ENCODE measurements around the gene THBS2. TPM values are rescaled to one million over a fixed set of nuclear protein-coding genes. Genes with fewer than 3 reads are reported as not detected.
"Not testable (repeated sequence)": the region's sequence is repeated elsewhere in the genome, so short reads cannot be mapped to it uniquely, and the experiment has no call there.

Gene THBS2
- total and polyA plus RNA-seq, 4 donors, result 68.6 to 1,026 (median 539) TPM

- intact Hi-C loops (cut with DNase I), result no loop called here
- no peaks in the 10 kb centered on the region for H3K27me3 ChIP-seq (ENCODE audit: control insufficient read depth in 1 of 2, insufficient read depth in 2 of 2, low read length in 1 of 2)
- 85 to 86% methylated on average over 15 of the region's 15 CpGs for WGBS, 2 donors
- no peak for ATAC-seq (ENCODE audit: low FRiP score)
- no peaks in the 10 kb centered on the region for H3K9me3 ChIP-seq (ENCODE audit: control insufficient read depth, low read length)
- peak in 1 of 2 donors; percentile 71 for DNase-seq
- no peaks in the 10 kb centered on the region for H3K4me1 ChIP-seq (ENCODE audit: control insufficient read depth in 1 of 2, insufficient read depth in 2 of 2, low read length in 2 of 2)
- peaks cover 6% of the 10 kb centered on the region in 2 donors for H3K36me3 ChIP-seq (ENCODE audit: control insufficient read depth in 1 of 2, insufficient read depth in 2 of 2, low read length in 1 of 2)
- no peak overlapping the region for H3K27ac ChIP-seq (ENCODE audit: low read depth in 1 of 2, low read length in 2 of 2)
- H3K4me3 ChIP-seq (ENCODE audit: low read length in 2 of 2), result no peak overlapping the region
Observed at GRCh38 chr6:169220068-169220964, 33.3 kb downstream of the THBS2 start.

DNA sequence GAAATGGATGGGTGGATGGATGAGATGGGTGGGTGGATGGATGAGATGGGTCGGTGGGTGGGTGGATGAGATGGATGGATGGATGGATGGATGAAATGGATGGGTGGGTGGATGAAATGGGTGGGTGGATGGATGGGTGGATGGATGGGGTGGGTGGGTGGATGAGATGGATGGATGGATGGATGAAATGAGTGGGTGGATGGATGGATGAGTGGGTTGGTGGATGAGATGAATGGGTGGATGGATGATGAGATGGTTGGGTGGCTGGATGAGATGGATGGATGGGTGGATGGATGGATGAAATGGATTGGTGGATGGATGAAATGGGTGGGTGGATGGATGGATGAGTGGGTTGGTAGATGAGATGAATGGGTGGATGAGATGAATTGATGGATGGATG lies 35.7 kb downstream of the THBS2 start:
- intact Hi-C loops (cut with DNase I), result no loop called here
- no peak overlapping the region for H3K27ac ChIP-seq (ENCODE audit: low read depth in 1 of 2, low read length in 2 of 2)
- WGBS, 2 donors, result 94% methylated on average over 1 of the region's 1 CpG; no CpG with 5 or more reads in 1 of the 2 donors

GRCh38 chr6:169216830-169217229 lies 36.8 kb downstream of the THBS2 start:
- Histone ChIP-seq H3K9me3 (ENCODE audit: control insufficient read depth, low read length) (no peaks in the 10 kb centered on the region), H3K4me3 (ENCODE audit: low read length in 2 of 2) (no peak overlapping the region), H3K36me3 (ENCODE audit: control insufficient read depth in 1 of 2, insufficient read depth in 2 of 2, low read length in 1 of 2) (peaks cover 4 to 6% of the 10 kb centered on the region in 2 donors), H3K27me3 (ENCODE audit: control insufficient read depth in 1 of 2, insufficient read depth in 2 of 2, low read length in 1 of 2) (no peaks in the 10 kb centered on the region), H3K4me1 (ENCODE audit: control insufficient read depth in 1 of 2, insufficient read depth in 2 of 2, low read length in 2 of 2) (no peaks in the 10 kb centered on the region), H3K27ac (ENCODE audit: low read depth in 1 of 2, low read length in 2 of 2) (no peak overlapping the region)
- intact Hi-C loops (cut with DNase I), result no loop called here
- 88 to 90% methylated on average over 14 of the region's 14 CpGs for WGBS, 2 donors
- DNase-seq (no peak), ATAC-seq (ENCODE audit: low FRiP score) (no peak)

More for the DNA sequence above, 35.7 kb downstream of the THBS2 start:
- no peaks in the 10 kb centered on the region for H3K27me3 ChIP-seq (ENCODE audit: control insufficient read depth in 1 of 2, insufficient read depth in 2 of 2, low read length in 1 of 2)
- H3K9me3 ChIP-seq (ENCODE audit: control insufficient read depth, low read length), result no peaks in the 10 kb centered on the region
- no peak overlapping the region for H3K4me3 ChIP-seq (ENCODE audit: low read length in 2 of 2)
- DNase-seq (no peak), ATAC-seq (ENCODE audit: low FRiP score) (no peak)
- H3K36me3 ChIP-seq (ENCODE audit: control insufficient read depth in 1 of 2, insufficient read depth in 2 of 2, low read length in 1 of 2), result peaks cover 4 to 6% of the 10 kb centered on the region in 2 donors
- no peaks in the 10 kb centered on the region for H3K4me1 ChIP-seq (ENCODE audit: control insufficient read depth in 1 of 2, insufficient read depth in 2 of 2, low read length in 2 of 2)

- WGBS, 2 donors, result 10 to 14% methylated on average over 12 of the region's 12 CpGs
- H3K9me3 ChIP-seq (ENCODE audit: control insufficient read depth, low read length), result no peaks in the 10 kb centered on the region
- H3K27ac ChIP-seq (ENCODE audit: low read depth in 1 of 2, low read length in 2 of 2), result peak overlapping the region; percentile 68 to 90
- H3K36me3 ChIP-seq (ENCODE audit: control insufficient read depth in 1 of 2, insufficient read depth in 2 of 2, low read length in 1 of 2), result peaks cover under 1 to 6% of the 10 kb centered on the region in 2 donors
- DNase-seq, result no peak
- no peak overlapping the region for H3K4me3 ChIP-seq (ENCODE audit: low read length in 2 of 2)
- intact Hi-C loops (cut with DNase I), result no loop called here
- H3K4me1 ChIP-seq (ENCODE audit: control insufficient read depth in 1 of 2, insufficient read depth in 2 of 2, low read length in 2 of 2), result no peaks in the 10 kb centered on the region
- no peak for ATAC-seq (ENCODE audit: low FRiP score)
- no peaks in the 10 kb centered on the region for H3K27me3 ChIP-seq (ENCODE audit: control insufficient read depth in 1 of 2, insufficient read depth in 2 of 2, low read length in 1 of 2)
Observed at GRCh38 chr6:169215201-169215681, 38.4 kb downstream of the THBS2 start.

DNA sequence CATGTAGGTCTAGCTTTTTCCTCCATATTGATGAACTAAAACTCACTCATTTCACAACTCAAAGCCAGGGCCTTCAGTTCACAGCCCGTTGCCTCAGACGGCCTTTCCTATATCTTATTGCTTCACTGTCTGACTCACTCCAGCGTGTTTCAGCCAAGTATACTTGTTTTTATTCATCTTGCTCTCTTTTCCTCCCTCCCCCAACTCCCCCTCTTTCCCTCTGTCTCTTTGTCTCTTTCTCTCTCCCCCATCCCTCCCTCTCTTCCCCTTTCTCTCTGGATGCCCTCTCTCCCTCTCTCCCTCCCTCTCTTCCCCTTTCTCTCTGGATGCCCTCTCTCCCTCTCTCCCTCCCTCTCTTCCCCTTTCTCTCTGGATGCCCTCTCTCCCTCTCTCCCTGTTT lies 38.9 kb downstream of the THBS2 start:
- WGBS, 2 donors, result 0 to 3% methylated on average over 3 of the region's 3 CpGs
- ATAC-seq (ENCODE audit: low FRiP score), result peak; percentile 88
- H3K4me1 ChIP-seq (ENCODE audit: control insufficient read depth in 1 of 2, insufficient read depth in 2 of 2, low read length in 2 of 2); H3K36me3 ChIP-seq (ENCODE audit: control insufficient read depth in 1 of 2, insufficient read depth in 2 of 2, low read length in 1 of 2); H3K27me3 ChIP-seq (ENCODE audit: control insufficient read depth in 1 of 2, insufficient read depth in 2 of 2, low read length in 1 of 2); H3K4me3 ChIP-seq (ENCODE audit: low read length in 2 of 2); DNase-seq; intact Hi-C loops (cut with DNase I); H3K9me3 ChIP-seq (ENCODE audit: control insufficient read depth, low read length): not testable (repeated sequence)
- H3K27ac ChIP-seq (ENCODE audit: low read depth in 1 of 2, low read length in 2 of 2), result peak overlapping the region; percentile 68 to 90

DNA sequence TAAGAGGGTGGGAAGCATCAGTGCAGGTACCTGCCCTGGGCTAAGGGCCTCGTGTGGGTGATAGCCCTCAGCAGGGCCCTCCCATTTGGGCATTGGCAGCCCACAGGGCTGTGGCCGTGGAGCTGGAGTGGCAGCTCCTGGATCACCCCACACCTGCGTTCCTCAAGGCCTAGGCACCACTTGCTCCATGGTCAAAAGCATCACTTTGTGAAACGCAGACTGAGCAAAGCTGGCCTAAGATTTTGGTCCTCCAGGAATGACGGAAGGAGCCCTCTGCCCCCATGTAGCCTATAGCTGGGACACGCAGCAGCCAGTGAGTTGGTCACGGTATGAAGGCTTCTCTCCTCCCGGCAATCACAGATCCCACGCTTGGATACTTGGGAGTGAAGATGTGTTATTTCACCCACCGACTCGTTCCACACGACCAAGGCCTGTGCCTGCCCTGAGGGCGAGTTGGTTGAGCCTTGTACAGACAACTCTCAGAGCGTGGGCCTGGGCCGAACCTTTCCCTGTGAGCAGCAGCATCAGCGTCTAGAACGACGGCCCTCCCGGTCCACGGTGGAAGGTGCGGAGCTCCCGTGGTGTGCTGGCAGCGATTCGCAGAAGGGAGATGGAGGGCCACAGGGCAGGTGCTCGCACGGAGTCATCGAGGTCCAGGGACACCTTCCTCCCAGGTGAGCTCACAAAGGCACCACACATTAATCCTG lies 39.7 kb downstream of the THBS2 start:
- Histone ChIP-seq H3K27me3 (ENCODE audit: control insufficient read depth in 1 of 2, insufficient read depth in 2 of 2, low read length in 1 of 2) (no peaks in the 10 kb centered on the region), H3K27ac (ENCODE audit: low read depth in 1 of 2, low read length in 2 of 2) (peak overlapping the region; percentile 61 to 97), H3K36me3 (ENCODE audit: control insufficient read depth in 1 of 2, insufficient read depth in 2 of 2, low read length in 1 of 2) (no peaks in the 10 kb centered on the region), H3K4me3 (ENCODE audit: low read length in 2 of 2) (no peak overlapping the region), H3K9me3 (ENCODE audit: control insufficient read depth, low read length) (no peaks in the 10 kb centered on the region), H3K4me1 (ENCODE audit: control insufficient read depth in 1 of 2, insufficient read depth in 2 of 2, low read length in 2 of 2) (no peaks in the 10 kb centered on the region)
- DNase-seq, result no peak
- intact Hi-C loops (cut with DNase I), result no loop called here
- WGBS, 2 donors, result 89 to 92% methylated on average over 27 of the region's 27 CpGs
- peak; percentile 42 for ATAC-seq (ENCODE audit: low FRiP score)

DNA sequence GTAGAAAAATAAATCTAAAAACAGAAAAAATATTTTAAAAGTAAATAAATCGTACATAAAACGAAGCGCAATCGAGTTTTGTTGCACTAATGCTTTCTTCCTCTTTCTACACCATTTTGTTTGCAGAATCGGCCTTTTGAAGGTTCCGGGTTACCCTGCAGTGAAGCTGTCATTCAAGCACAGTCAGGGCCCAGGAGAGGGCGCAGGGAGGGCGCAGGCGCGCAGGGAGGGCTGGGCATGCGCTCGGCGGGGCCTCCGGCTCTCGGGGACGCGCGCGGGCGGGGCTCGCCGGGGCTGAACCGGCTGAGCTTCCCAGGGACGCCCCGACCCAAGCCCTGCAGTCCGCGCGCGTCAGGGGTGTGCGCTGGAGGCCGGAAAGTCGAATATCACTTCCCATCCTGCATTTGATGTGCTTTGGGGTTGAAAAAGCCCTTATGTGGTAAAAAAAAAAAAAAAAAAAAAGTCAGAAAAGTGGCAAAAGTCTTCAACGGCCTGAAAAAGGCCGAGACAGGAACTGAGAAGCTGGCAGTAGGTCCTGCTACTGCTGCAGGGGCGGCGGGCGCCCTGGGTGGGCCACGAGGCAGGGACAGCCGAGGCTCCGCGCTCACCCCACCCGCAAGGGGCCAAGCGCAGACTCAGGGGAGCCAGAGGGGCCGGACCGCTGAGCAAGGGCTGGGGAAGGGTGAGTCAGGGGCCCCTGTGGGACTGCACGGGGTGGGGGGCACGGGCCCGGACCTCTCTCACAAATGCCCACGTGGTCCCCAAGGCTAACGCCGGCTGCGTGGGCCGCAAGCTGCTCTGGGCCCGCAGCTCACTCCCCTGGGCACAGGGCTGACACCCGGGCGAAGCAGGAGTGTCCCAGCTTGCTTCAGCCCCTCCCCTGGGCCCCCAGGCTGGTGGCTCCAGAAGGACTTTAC lies 40.5 kb downstream of the THBS2 start:
- no peaks in the 10 kb centered on the region for H3K4me1 ChIP-seq (ENCODE audit: control insufficient read depth in 1 of 2, insufficient read depth in 2 of 2, low read length in 2 of 2)
- peak overlapping the region; percentile 61 to 97 for H3K27ac ChIP-seq (ENCODE audit: low read depth in 1 of 2, low read length in 2 of 2)
- peak; percentile 95 to 97 for DNase-seq
- no peaks in the 10 kb centered on the region for H3K36me3 ChIP-seq (ENCODE audit: control insufficient read depth in 1 of 2, insufficient read depth in 2 of 2, low read length in 1 of 2)
- H3K9me3 ChIP-seq (ENCODE audit: control insufficient read depth, low read length), result no peaks in the 10 kb centered on the region
- no peaks in the 10 kb centered on the region for H3K27me3 ChIP-seq (ENCODE audit: control insufficient read depth in 1 of 2, insufficient read depth in 2 of 2, low read length in 1 of 2)
- intact Hi-C loops (cut with DNase I), result no loop called here
- ATAC-seq (ENCODE audit: low FRiP score), result peak; percentile 93
- 10 to 11% methylated on average over 43 to 56 of the region's 56 CpGs for WGBS, 2 donors
- no peak overlapping the region for H3K4me3 ChIP-seq (ENCODE audit: low read length in 2 of 2)

GRCh38 chr6:169212436-169212835 lies 41.2 kb downstream of the THBS2 start:
- Histone ChIP-seq H3K4me3 (ENCODE audit: low read length in 2 of 2) (no peak overlapping the region), H3K36me3 (ENCODE audit: control insufficient read depth in 1 of 2, insufficient read depth in 2 of 2, low read length in 1 of 2) (no peaks in the 10 kb centered on the region), H3K27me3 (ENCODE audit: control insufficient read depth in 1 of 2, insufficient read depth in 2 of 2, low read length in 1 of 2) (no peaks in the 10 kb centered on the region), H3K9me3 (ENCODE audit: control insufficient read depth, low read length) (no peaks in the 10 kb centered on the region), H3K4me1 (ENCODE audit: control insufficient read depth in 1 of 2, insufficient read depth in 2 of 2, low read length in 2 of 2) (no peaks in the 10 kb centered on the region), H3K27ac (ENCODE audit: low read depth in 1 of 2, low read length in 2 of 2) (no peak overlapping the region)
- WGBS, 2 donors, result 48 to 49% methylated on average over 5 of the region's 5 CpGs
- ATAC-seq (ENCODE audit: low FRiP score), result no peak
- intact Hi-C loops (cut with DNase I), result no loop called here
- no peak for DNase-seq

Data from aorta (tissue), 5 donors.